GM13976 (cell line): Measurements from ENCODE around the gene SLC34A3.

ENCODE experiments used
- DNase-seq: peaks from one replicate; pipeline ENCODE4 v3.0.0; 2012; ENCODE audit warnings: low spot score
- in situ Hi-C: fragments of 300-500 bp; cut with MboI; formaldehyde crosslinking; loops from one replicate; pipeline ENCODE4 v1.12.0; 2022; ENCODE audit warnings: low sequenced_read_pairs, mixed read lengths, inconsistent platforms; ENCODE audit not compliant: unreplicated experiment
- TF ChIP-seq, protein P1 (sequence below): IDR thresholded peaks from 2 replicates; pipeline ENCODE4 v1.5.1; 2012; ENCODE audit warnings: borderline replicate concordance, mild to moderate bottlenecking; ENCODE audit not compliant: insufficient read depth; ENCODE audit errors: extremely low read depth, missing control alignments, control extremely low read depth

The SLC34A3 gene

DNA sequence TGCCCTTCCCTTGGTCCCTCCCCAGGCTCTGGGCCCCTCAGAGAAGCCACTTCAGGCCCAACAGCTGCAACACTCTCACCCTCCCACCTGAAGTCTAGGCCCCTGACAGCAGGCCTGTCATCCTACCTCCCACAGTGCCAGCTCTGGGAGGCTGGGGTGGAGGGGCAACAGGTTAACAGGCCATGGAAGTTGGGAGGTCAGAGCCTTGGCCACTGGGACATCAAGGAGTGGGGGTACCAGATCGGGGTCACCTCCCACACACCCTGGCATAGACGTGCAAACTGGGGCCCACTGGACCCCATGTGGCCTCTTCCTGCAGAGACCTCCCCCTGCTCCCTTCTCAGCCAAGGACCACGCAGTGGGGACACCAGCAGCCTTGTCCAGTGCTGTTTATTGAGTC, 39.5 kb upstream of the SLC34A3 start:
- no peak for DNase-seq
- in situ Hi-C loops: no loop called here
- TF ChIP-seq, protein P1, sequence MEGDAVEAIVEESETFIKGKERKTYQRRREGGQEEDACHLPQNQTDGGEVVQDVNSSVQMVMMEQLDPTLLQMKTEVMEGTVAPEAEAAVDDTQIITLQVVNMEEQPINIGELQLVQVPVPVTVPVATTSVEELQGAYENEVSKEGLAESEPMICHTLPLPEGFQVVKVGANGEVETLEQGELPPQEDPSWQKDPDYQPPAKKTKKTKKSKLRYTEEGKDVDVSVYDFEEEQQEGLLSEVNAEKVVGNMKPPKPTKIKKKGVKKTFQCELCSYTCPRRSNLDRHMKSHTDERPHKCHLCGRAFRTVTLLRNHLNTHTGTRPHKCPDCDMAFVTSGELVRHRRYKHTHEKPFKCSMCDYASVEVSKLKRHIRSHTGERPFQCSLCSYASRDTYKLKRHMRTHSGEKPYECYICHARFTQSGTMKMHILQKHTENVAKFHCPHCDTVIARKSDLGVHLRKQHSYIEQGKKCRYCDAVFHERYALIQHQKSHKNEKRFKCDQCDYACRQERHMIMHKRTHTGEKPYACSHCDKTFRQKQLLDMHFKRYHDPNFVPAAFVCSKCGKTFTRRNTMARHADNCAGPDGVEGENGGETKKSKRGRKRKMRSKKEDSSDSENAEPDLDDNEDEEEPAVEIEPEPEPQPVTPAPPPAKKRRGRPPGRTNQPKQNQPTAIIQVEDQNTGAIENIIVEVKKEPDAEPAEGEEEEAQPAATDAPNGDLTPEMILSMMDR: no peak

DNA sequence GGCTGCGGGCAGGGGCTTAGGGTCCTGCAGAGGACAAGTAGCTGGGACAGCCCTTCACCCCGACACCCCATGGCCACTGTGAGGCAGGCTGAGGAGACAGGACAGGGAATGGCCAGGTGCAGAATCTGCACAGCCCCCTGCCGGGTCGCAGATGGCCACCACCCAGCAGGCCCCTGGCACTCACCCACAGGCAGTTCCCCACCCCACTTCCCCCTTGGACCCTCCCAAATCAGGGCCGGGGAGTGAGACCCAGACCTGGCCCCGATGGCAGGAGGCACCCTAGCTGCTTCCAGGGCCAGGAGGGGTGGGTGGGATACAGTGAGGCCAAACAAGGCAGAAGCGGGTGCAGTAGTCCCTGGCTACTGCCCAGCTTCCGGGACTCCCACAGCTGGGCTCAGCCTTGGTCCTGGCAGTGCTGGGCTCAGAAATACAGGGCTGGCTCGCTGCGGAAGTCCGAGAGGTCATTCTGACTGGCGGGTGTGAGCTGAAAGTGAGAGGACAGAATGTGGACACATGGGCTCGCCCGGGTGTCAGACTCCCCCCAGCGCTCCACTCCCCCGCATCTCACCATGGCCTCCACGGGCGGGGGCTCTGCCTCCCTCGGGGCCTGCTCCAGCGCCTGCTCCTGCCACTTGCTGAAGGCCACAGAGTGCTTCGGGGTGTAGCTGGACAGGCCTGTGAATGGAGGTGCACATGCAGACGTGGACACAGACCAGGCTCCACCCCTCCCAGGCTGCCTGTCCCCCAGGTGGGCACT, 38.8 kb upstream of the SLC34A3 start:
- DNase-seq: no peak
- TF ChIP-seq, protein P1: no peak
- in situ Hi-C loops: no loop called here

DNA sequence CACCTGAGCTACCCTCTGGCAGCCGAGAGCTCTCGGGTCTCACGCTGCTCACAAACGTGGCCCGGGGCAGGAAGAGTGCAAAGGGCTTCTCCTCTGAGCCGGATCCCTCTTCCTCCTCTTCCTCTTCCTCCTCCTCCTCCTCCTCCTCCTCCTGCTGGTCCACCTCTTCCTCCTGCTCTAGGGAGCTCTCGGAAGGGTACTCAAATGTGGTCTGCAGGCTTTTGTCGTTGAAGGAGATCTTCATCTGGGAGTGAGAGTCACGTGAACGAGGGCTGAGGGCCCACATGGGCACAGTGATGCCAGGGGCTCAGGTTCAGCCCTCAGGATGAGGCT, 38.3 kb upstream of the SLC34A3 start:
- no peak for DNase-seq
- TF ChIP-seq, protein P1: no peak
- in situ Hi-C loops: no loop called here

DNA sequence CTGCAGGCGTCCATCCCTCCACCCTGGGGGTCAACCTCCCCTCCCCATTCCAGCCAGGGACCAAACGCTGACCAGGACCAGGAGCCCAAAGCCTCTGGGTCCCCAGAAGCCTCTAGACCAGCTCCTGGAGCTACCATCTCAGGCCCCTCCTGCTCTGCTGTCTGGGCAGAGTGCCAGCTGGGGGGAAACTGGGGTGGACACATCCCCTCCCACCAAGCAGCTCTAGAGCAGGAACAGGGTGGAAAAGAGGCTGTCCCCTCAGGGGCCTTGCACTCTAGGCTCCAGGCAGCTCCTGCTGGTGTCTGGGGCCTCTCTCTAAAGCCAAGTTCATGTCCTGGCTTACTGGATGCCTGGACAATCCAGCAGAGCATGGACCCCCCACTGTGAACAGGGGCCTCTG, 37.8 kb upstream of the SLC34A3 start:
- in situ Hi-C loops: no loop called here
- TF ChIP-seq, protein P1: no peak
- DNase-seq: no peak

- in situ Hi-C loops: no loop called here
- TF ChIP-seq, protein P1: no peak
- DNase-seq: no peak
These were observed 36.9 kb upstream of the SLC34A3 start for GRCh38 chr9:137193771-137194170.

DNA sequence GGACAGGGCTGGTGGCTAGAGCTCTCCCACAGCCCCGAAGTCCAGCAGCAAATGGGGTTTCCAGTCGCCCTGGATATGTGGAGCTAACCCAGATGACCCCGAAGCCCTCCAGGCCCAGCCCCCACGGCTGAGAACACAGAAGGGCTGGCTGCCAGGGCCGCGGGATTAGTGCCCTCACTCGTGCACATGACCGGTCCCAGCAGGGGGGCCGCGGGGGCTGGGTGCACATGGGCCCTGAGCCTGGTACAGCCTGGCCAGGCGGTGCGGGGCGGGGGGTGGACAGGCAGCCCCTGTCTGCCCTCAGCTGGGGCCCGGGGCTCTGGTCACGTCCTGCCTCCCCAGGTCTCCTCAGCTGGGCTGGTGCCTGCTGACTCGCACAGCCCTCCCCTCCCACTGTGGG, 36.3 kb upstream of the SLC34A3 start:
- in situ Hi-C loops: no loop called here
- TF ChIP-seq, protein P1: no peak
- DNase-seq: no peak
